Hippocampal formation (tissue), 2 donors: ENCODE data around the gene SBK2.
A peak's percentile ranks its signal among the peaks of the same experiment; 100 is the strongest.
"Not testable (repeated sequence)": the region's sequence is repeated elsewhere in the genome, so short reads cannot be mapped to it uniquely, and the experiment has no call there.

Source experiments
- DNase-seq, 2 donors: peaks; one replicate each; lab custom pipeline; 2025; lab: John Stamatoyannopoulos, UW

The SBK2 gene

GRCh38 chr19:55502197-55502952 is 34.6 kb downstream of the SBK2 start:
- DNase-seq, result no peak

DNA sequence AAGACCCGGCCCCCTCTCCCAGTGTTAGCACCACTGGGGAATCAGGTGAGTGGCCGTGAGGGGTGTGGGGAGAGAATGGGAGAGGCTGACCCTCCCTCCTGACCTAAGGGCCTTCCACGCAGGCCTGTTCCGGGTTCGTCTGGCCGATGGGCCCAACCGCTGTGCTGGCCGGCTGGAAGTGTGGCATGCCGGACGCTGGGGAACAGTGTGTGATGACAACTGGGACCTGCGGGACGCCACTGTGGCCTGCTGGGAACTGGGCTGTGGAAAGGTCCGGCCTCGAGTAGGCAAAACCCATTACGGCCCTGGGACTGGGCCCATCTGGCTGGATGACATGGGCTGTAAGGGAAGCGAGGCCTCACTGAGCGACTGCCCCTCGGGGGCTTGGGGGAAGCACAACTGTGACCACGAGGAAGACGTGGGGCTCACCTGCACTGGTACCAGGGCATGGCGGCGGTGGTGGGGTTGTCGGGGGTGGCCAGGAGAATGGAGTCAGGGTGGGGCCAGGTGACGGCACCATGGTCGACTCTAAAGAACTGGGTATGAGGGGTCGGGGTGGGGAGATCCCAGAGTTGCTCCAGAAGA is 36.5 kb downstream of the SBK2 start:
- DNase-seq, result no peak

DNA sequence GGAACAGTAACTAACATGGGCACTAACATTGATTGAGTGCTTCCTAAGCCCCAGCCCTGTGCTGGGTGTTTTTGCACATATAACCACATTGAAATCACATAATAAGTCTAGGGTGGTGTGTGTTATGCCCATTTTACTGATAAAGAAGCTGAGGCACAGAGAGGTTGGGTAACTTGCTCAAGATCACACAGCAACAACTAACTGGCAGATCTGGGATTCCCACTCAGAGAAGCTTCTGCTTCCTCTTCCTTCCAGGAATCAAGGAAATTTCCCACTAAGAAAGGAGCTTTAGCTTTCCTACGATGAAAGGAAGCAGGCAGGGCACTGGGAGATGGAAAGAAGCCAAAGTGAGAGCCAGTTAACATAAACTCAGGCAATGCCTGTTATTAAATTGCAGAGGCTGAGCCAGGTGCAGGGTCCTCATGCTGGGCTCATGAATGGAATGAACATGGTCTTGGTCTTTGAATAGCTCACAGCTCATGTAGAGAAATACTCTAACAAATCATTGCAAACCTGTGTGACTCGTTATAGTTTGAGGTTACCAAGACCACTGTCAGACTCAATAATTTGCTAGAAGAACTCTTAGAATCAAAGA is 38.6 kb downstream of the SBK2 start:
- no peak for DNase-seq

- DNase-seq, result no peak
Measured at GRCh38 chr19:55497763-55498162, 39.2 kb downstream of the SBK2 start.

DNA sequence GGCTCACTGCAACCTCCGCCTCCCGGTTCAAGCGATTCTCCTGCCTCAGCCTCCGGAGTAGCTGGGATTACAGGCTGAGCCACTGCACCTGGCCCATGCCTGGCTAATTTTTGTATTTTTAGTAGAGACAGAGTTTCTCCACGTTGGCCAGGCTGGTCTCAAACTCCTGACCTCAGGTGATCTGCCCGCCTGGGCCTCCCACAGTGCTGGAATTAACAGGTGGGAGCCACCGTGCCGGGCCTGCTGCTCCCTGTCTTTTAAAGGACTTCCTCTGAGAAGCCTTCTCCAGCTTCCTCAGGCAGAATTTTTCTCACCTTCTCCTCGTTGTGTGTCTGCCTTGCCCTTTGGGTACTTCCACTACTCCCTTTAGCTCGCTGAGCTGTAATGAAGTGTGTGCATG is 40.1 kb downstream of the SBK2 start:
- not testable (repeated sequence) for DNase-seq

- no peak for DNase-seq
Measured at GRCh38 chr19:55495646-55496349, 41.1 kb downstream of the SBK2 start.

DNA sequence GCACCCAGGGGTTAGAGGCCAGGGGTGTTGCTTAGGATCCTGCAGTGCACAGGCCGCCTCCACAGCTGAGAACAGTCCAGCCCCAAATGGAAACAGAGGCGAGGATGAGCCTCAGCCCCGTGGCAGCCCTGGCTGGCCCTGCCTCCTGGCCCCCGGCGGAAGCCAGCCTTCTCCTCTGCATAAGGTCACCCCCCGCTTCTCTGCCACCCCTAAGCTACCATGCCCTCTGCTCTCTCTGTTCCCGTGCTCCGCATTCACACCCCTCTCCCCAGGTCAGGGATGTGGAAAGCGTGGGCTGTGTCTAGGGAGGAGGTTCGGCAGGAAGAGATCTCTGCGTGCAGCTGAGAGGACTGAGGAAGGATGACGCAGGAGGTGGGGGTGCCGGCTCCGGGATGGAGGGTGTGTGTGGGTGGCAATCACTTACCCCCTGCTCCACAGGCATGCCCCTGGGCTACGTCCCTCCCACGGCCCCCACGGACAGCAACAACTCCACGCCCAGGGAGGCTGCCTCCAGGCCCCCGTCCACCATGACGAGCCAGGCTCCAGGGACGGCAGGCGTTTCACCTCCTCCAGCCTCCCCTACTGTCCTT is 42.7 kb downstream of the SBK2 start:
- DNase-seq, result no peak

- DNase-seq, result no peak
Measured at GRCh38 chr19:55493645-55494171, 43.2 kb downstream of the SBK2 start.

GRCh38 chr19:55493052-55493644 is 43.8 kb downstream of the SBK2 start:
- DNase-seq, result no peak

- no peak for DNase-seq
Measured at GRCh38 chr19:55492362-55492944, 44.5 kb downstream of the SBK2 start.

GRCh38 chr19:55491546-55492360 is 45.2 kb downstream of the SBK2 start:
- DNase-seq, result no peak

GRCh38 chr19:55490478-55491432 is 46.2 kb downstream of the SBK2 start:
- DNase-seq, result no peak

DNA sequence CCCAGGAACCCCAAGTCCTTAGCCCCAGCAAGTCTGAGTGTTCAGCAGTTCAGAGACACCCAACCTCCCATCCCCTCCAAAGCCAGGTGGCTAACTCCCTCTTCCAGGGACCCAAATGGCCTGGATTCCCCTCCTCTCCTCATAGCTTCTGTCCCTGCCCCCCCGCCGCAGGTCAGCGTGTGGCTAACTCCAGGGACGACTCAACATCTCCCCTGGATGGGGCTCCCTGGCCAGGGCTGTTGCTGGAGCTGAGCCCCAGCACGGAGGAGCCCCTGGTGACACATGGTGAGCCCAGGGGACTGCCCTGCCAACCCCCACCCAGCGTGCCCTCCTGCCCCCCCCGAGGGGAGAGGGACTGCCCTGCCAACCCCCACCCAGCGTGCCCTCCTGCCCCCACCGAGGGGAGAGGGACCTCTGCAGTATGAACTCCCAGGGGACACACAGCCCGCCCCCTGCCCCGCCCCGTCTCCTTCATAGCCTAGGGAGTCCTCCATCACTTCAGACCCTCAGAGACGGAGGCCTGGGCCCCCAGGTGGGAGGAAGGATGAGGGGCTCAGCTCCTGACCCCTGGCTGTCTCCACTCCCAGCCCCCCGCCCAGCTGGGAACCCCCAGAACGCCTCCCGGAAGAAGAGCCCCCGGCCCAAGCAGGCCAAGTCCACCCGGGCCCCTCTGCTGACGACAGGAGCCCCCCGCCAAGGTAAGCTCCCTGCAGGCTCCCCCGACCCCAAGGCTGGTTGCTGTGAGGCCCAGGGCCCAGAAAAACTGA is 47.0 kb downstream of the SBK2 start:
- no peak for DNase-seq

DNA sequence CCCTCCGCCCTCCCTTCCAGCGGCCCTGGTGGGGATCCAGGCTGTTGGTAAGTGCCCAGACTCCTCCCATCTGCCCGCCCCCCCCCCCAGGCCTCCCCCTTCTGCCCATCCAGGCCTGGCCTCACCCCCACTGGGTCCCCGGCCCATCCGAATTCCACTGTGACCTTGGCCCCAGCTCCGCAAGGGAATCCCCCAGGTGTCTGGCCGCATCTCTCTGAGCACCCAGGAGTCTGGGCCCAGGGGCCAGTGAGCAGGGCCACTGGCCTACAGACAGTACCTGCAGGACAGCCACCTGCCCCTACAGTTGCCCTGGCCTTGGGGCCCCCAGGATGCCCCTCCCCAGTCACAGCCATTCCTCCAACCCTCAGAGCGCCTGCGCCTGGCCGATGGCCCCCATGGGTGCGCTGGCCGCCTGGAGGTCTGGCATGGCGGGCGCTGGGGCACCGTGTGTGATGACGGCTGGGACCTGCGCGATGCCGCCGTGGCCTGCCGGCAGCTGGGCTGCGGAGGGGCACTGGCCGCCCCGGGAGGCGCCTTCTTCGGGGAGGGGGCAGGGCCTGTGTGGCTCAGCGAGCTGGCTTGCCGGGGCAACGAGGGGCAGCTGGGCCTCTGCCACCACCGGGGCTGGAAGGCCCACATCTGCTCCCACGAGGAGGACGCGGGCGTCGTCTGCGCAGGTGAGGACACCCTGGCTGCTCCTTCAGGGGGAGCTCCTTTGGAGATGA is 47.8 kb downstream of the SBK2 start:
- no peak for DNase-seq

DNA sequence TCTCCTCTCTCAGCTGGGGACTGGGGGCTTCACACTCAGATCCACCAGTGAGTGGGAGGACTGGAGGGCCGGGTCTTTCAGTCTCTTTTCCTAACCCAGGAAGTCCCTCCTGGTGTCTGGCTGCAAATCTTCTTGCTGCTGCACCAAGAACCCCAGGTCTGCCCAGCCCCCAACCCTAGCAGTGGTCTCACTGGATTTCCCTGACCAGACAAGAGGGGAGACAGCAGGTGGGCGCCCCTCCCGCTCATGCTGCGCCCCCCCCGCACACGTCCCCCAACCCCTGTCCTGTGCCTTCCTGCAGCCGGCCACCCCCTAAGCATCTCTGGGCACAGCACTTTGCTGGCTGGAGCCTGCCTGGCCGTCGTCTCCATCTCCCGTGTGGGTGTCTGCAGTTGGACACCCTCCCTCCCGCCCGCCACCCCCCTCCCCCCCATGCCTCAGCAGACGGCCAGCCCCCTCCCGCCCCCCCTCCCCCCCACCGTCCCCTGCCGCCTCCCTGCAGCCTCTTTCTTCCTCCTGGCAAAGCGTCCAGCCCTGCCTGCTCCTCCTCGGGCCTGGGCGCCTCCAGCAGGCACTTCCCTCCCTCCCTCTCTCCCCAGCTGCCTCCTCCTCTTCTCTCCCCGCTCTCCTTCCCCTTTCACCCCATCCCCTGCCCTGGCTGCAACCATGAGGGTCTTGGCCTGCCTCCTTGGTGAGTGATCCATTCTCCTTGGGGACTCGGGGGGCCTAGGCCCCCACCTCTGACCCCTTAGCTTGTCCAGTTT is 48.8 kb downstream of the SBK2 start, which contains the start of gene SSC5D:
SSC5D (plus strand) TSS at position 513 of the 764 bp plus-strand sequence; CDS start at position 667, 154 bp downstream.
- peak in 1 of 2 donors; percentile 28 for DNase-seq

- DNase-seq, result no peak
Measured at GRCh38 chr19:55486971-55487923, 49.7 kb downstream of the SBK2 start.
